Measurements from ENCODE around the gene TMEM14A. TPM values are rescaled to one million over a fixed set of nuclear protein-coding genes. Genes with fewer than 3 reads are reported as not detected.

Gene TMEM14A
- polyA plus RNA-seq, 1 donor (not counting 4 experiments of a cell fraction or from before 2014, with no cell fraction given) = 44.2 TPM

- no peak overlapping the region for H3K4me3 ChIP-seq (ENCODE audit: control insufficient read depth in 2 of 3, extremely low read depth in 1 of 3, insufficient read depth in 2 of 3, low read depth in 1 of 3, low read length in 3 of 3)
- H2AFZ ChIP-seq (ENCODE audit: control insufficient read depth, low read length) = no peak overlapping the region
- FAIRE-seq = no peak
- no peaks in the 10 kb centered on the region for H3K9me3 ChIP-seq (ENCODE audit: control insufficient read depth, low read depth, low read length)
- H4K20me1 ChIP-seq (ENCODE audit: control insufficient read depth, extremely low read depth, insufficient read depth, low read length) = no peaks in the 10 kb centered on the region
- dilution Hi-C loops (cut with MboI; ENCODE audit: extremely low pct_ligation_motif_present, low sequenced_read_pairs) = no loop called here
- no peak overlapping the region for H3K4me2 ChIP-seq (ENCODE audit: control insufficient read depth, extremely low read depth, insufficient read depth, low read depth, low read length)
- H3K27me3 ChIP-seq (ENCODE audit: control insufficient read depth, extremely low read depth, insufficient read depth, low read length) = no peaks in the 10 kb centered on the region
- H3K27ac ChIP-seq (ENCODE audit: control insufficient read depth, insufficient read depth, low read length) = no peak overlapping the region
- H3K79me2 ChIP-seq (ENCODE audit: control insufficient read depth, insufficient read depth, low read length) = no peaks in the 10 kb centered on the region
- H3K9ac ChIP-seq (ENCODE audit: control insufficient read depth, extremely low read depth, insufficient read depth, low read length) = no peak overlapping the region
- DNase-seq (ENCODE audit: low read depth, low spot score) = no peak
- no peaks in the 10 kb centered on the region for H3K9me1 ChIP-seq (ENCODE audit: control insufficient read depth, extremely low read depth, insufficient read depth, low read length)
- H3K4me1 ChIP-seq (ENCODE audit: control insufficient read depth, extremely low read depth, insufficient read depth, low read length) = no peaks in the 10 kb centered on the region
- no peaks in the 10 kb centered on the region for H3K36me3 ChIP-seq (ENCODE audit: control insufficient read depth in 2 of 2, extremely low read depth in 1 of 2, insufficient read depth in 2 of 2, low read length in 2 of 2)
- TF ChIP-seq CTCF (optimal IDR thresholded peaks at IDR 0.05 in 1 of 3, IDR thresholded peaks at IDR 0.05 in 1 of 3, conservative IDR thresholded peaks at IDR 0.05 in 1 of 3; ENCODE audit: extremely low read depth in 1 of 3, insufficient read depth in 2 of 3, low read length in 3 of 3) (no peak), EZH2 (IDR thresholded peaks at IDR 0.05; ENCODE audit: low read length) (no peak)
Measured at GRCh38 chr6:52734072-52734471, 63.2 kb downstream of the TMEM14A start.

GRCh38 chr6:52735071-52735470 lies 64.2 kb downstream of the TMEM14A start:
- no peak overlapping the region for H3K9ac ChIP-seq (ENCODE audit: control insufficient read depth, extremely low read depth, insufficient read depth, low read length)
- H4K20me1 ChIP-seq (ENCODE audit: control insufficient read depth, extremely low read depth, insufficient read depth, low read length) = no peaks in the 10 kb centered on the region
- no peak overlapping the region for H3K27ac ChIP-seq (ENCODE audit: control insufficient read depth, insufficient read depth, low read length)
- no peak for FAIRE-seq
- no peak overlapping the region for H3K4me3 ChIP-seq (ENCODE audit: control insufficient read depth in 2 of 3, extremely low read depth in 1 of 3, insufficient read depth in 2 of 3, low read depth in 1 of 3, low read length in 3 of 3)
- H2AFZ ChIP-seq (ENCODE audit: control insufficient read depth, low read length) = no peak overlapping the region
- no peaks in the 10 kb centered on the region for H3K9me3 ChIP-seq (ENCODE audit: control insufficient read depth, low read depth, low read length)
- no peaks in the 10 kb centered on the region for H3K36me3 ChIP-seq (ENCODE audit: control insufficient read depth in 2 of 2, extremely low read depth in 1 of 2, insufficient read depth in 2 of 2, low read length in 2 of 2)
- H3K4me2 ChIP-seq (ENCODE audit: control insufficient read depth, extremely low read depth, insufficient read depth, low read depth, low read length) = no peak overlapping the region
- H3K9me1 ChIP-seq (ENCODE audit: control insufficient read depth, extremely low read depth, insufficient read depth, low read length) = no peaks in the 10 kb centered on the region
- TF ChIP-seq EZH2 (IDR thresholded peaks at IDR 0.05; ENCODE audit: low read length) = no peak
- no peak for TF ChIP-seq CTCF (optimal IDR thresholded peaks at IDR 0.05 in 1 of 3, IDR thresholded peaks at IDR 0.05 in 1 of 3, conservative IDR thresholded peaks at IDR 0.05 in 1 of 3; ENCODE audit: extremely low read depth in 1 of 3, insufficient read depth in 2 of 3, low read length in 3 of 3)
- H3K27me3 ChIP-seq (ENCODE audit: control insufficient read depth, extremely low read depth, insufficient read depth, low read length) = no peaks in the 10 kb centered on the region
- dilution Hi-C loops (cut with MboI; ENCODE audit: extremely low pct_ligation_motif_present, low sequenced_read_pairs) = no loop called here
- no peaks in the 10 kb centered on the region for H3K4me1 ChIP-seq (ENCODE audit: control insufficient read depth, extremely low read depth, insufficient read depth, low read length)
- no peak for DNase-seq (ENCODE audit: low read depth, low spot score)
- H3K79me2 ChIP-seq (ENCODE audit: control insufficient read depth, insufficient read depth, low read length) = no peaks in the 10 kb centered on the region

All from keratinocyte (primary cell).